Natural killer cell (primary cell): ENCODE data around the gene MACO1. TPM values are rescaled to one million over a fixed set of nuclear protein-coding genes. Genes with fewer than 3 reads are reported as not detected.

Source experiments
- ATAC-seq, 3 donors: fragments of 150-1000 bp in 2 of 3; fragments of 200-7000 bp in 1 of 3; cut with Tn5 transposase; 1 replicate in 1 of 3; 2 replicates in 2 of 3; pipeline ENCODE4 v1.10.0; 2021; ENCODE audit warnings: mild to moderate bottlenecking in 2 of 3, moderate library complexity in 2 of 3
- DNase-seq, 2 donors: peaks; one replicate each; pipeline versions ENCODE4 v3.0.0 to v3.0.0-alpha.2; 2013 to 2021; ENCODE audit warnings: mixed read lengths in 1 of 2
- H3K27ac ChIP-seq: one replicate; pipeline ENCODE4 v1.5.1; 2013; ENCODE audit warnings: mild to moderate bottlenecking, low read length
- H3K27me3 ChIP-seq: one replicate; pipeline ENCODE4 v1.6.1; 2013; ENCODE audit warnings: low read length; ENCODE audit not compliant: control insufficient read depth, insufficient read depth
- H3K36me3 ChIP-seq: one replicate; pipeline ENCODE4 v1.6.1; 2013; ENCODE audit warnings: low read length; ENCODE audit not compliant: control insufficient read depth, insufficient read depth
- H3K4me1 ChIP-seq: one replicate; pipeline ENCODE4 v1.6.1; 2013; ENCODE audit warnings: low read length; ENCODE audit not compliant: control insufficient read depth, insufficient read depth
- H3K4me3 ChIP-seq: one replicate; pipeline ENCODE4 v1.5.1; 2013; ENCODE audit warnings: low read length
- H3K9me3 ChIP-seq: one replicate; pipeline ENCODE4 v1.6.1; 2013; ENCODE audit warnings: low read length; ENCODE audit not compliant: control insufficient read depth, insufficient read depth
- H3K27ac Mint-ChIP-seq, 2 donors: one replicate each; pipeline ENCODE4 v1.8.0; 2022; ENCODE audit warnings: mild to moderate bottlenecking in 2 of 2, mixed read lengths in 2 of 2, moderate library complexity in 1 of 2
- H3K27me3 Mint-ChIP-seq, 2 donors: one replicate each; pipeline ENCODE4 v1.8.0; 2022; ENCODE audit warnings: low read depth in 2 of 2, mixed read lengths in 2 of 2
- H3K36me3 Mint-ChIP-seq: one replicate; pipeline ENCODE4 v1.8.0; 2022; ENCODE audit warnings: mixed read lengths
- H3K4me1 Mint-ChIP-seq, 2 donors: one replicate each; pipeline ENCODE4 v1.8.0; 2022; ENCODE audit warnings: mixed read lengths in 2 of 2
- H3K4me3 Mint-ChIP-seq: one replicate; pipeline ENCODE4 v1.8.0; 2022; ENCODE audit warnings: mild to moderate bottlenecking, moderate library complexity, mixed read lengths
- H3K9me3 Mint-ChIP-seq, 2 donors: one replicate each; pipeline ENCODE4 v1.8.0; 2022; ENCODE audit warnings: mixed read lengths in 2 of 2
- CTCF ChIP-seq: fragments of 200-600 bp; IDR thresholded peaks from one replicate; pipeline ENCODE4 v1.8.0; 2022; ENCODE audit warnings: antibody characterized with exemption
- WGBS: methylation state at CpG from one replicate; pipeline ENCODE4 v1.1.7; 2013; ENCODE audit warnings: missing lambda C conversion rate; ENCODE audit not compliant: insufficient coverage; 5-methylcytosine and 5-hydroxymethylcytosine counted together
- intact Hi-C: fragments of 100-400 bp; cut with micrococcal nuclease; formaldehyde crosslinking; loops from one replicate; pipeline ENCODE4 v1.14.2; 2022
- total RNA-seq, 4 donors: library from RNA; stranded (reverse); fragments of 120-200 nt in 1 of 4; gene quantifications; one replicate each; pipeline versions ENCODE4 v1.2.3 to v1.2.4, GENCODE V29; 2013 to 2022

Gene MACO1
- total RNA-seq, 3 donors from 2014 or later (not counting 1 experiment from before 2014, with no cell fraction given): 15.9 to 19.6 (median 16.9) TPM

GRCh38 chr1:25461849-25462248 lies 31.2 kb downstream of the MACO1 start:
- no CpG with 5 or more reads among the region's 2 CpGs for WGBS

GRCh38 chr1:25462732-25463131 lies 32.0 kb downstream of the MACO1 start:
- H3K36me3 Mint-ChIP-seq: peaks cover 14% of the 10 kb centered on the region
- no peaks in the 10 kb centered on the region for H3K9me3 ChIP-seq
- peaks cover 8% of the 10 kb centered on the region for H3K4me1 ChIP-seq
- H3K4me3 Mint-ChIP-seq: no peak overlapping the region
- DNase-seq: no peak
- no peak for TF ChIP-seq CTCF
- no peaks in the 10 kb centered on the region for H3K27me3 Mint-ChIP-seq
- no peak overlapping the region for H3K27ac ChIP-seq
- H3K4me1 Mint-ChIP-seq: peaks cover 14 to 19% of the 10 kb centered on the region in 2 donors
- intact Hi-C loops: no loop called here
- peaks cover 26% of the 10 kb centered on the region for H3K36me3 ChIP-seq
- ATAC-seq: no peak
- H3K27me3 ChIP-seq: no peaks in the 10 kb centered on the region
- 85% methylated on average over 4 of the region's 5 CpGs for WGBS
- no peaks in the 10 kb centered on the region for H3K9me3 Mint-ChIP-seq
- no peak overlapping the region for H3K4me3 ChIP-seq
- no peak overlapping the region for H3K27ac Mint-ChIP-seq

More at GRCh38 chr1:25461849-25462248, 31.2 kb downstream of the MACO1 start:
- Histone ChIP-seq H3K36me3 (peaks cover 30% of the 10 kb centered on the region), H3K27ac (no peak overlapping the region), H3K4me3 (no peak overlapping the region), H3K9me3 (no peaks in the 10 kb centered on the region), H3K4me1 (peaks cover 2% of the 10 kb centered on the region), H3K27me3 (no peaks in the 10 kb centered on the region)
- no peaks in the 10 kb centered on the region for H3K9me3 Mint-ChIP-seq
- H3K4me1 Mint-ChIP-seq: peaks cover 5 to 10% of the 10 kb centered on the region in 2 donors
- no peak overlapping the region for H3K27ac Mint-ChIP-seq
- DNase-seq (no peak), ATAC-seq (no peak)
- H3K4me3 Mint-ChIP-seq: no peak overlapping the region
- peaks cover 14% of the 10 kb centered on the region for H3K36me3 Mint-ChIP-seq
- TF ChIP-seq CTCF: no peak
- no peaks in the 10 kb centered on the region for H3K27me3 Mint-ChIP-seq
- intact Hi-C loops: no loop called here

GRCh38 chr1:25467193-25467592 lies 36.5 kb downstream of the MACO1 start:
- Mint-ChIP-seq H3K36me3 (no peaks in the 10 kb centered on the region), H3K4me3 (no peak overlapping the region), H3K9me3 (no peaks in the 10 kb centered on the region), H3K27ac (peak overlapping the region; percentile 49 to 70), H3K27me3 (no peaks in the 10 kb centered on the region), H3K4me1 (peaks cover 22 to 29% of the 10 kb centered on the region in 2 donors)
- H3K9me3 ChIP-seq: no peaks in the 10 kb centered on the region
- no peaks in the 10 kb centered on the region for H3K27me3 ChIP-seq
- no peak overlapping the region for H3K4me3 ChIP-seq
- peak in 2 of 3 donors; percentile 26 to 66 for ATAC-seq
- intact Hi-C loops: no loop called here
- TF ChIP-seq CTCF: no peak
- DNase-seq: peak in 1 of 2 donors; percentile 26
- no peak overlapping the region for H3K27ac ChIP-seq
- peaks cover 11% of the 10 kb centered on the region for H3K4me1 ChIP-seq
- H3K36me3 ChIP-seq: peaks cover 2% of the 10 kb centered on the region
- 28% methylated on average over 3 of the region's 4 CpGs for WGBS

- no peak for TF ChIP-seq CTCF
- peak overlapping the region; percentile 49 to 70 for H3K27ac Mint-ChIP-seq
- DNase-seq (no peak), ATAC-seq (peak in 1 of 3 donors; percentile 12)
- no peak overlapping the region for H3K4me3 ChIP-seq
- no peak overlapping the region for H3K27ac ChIP-seq
- H3K9me3 Mint-ChIP-seq: no peaks in the 10 kb centered on the region
- peaks cover 27 to 33% of the 10 kb centered on the region in 2 donors for H3K4me1 Mint-ChIP-seq
- H3K4me1 ChIP-seq: peaks cover 11% of the 10 kb centered on the region
- intact Hi-C loops: no loop called here
- H3K36me3 Mint-ChIP-seq: no peaks in the 10 kb centered on the region
- 75% methylated on average over 1 of the region's 1 CpG for WGBS
- H3K9me3 ChIP-seq: no peaks in the 10 kb centered on the region
- peaks cover 2% of the 10 kb centered on the region for H3K36me3 ChIP-seq
- no peak overlapping the region for H3K4me3 Mint-ChIP-seq
- H3K27me3 ChIP-seq: no peaks in the 10 kb centered on the region
- H3K27me3 Mint-ChIP-seq: no peaks in the 10 kb centered on the region
Measured at GRCh38 chr1:25467616-25468015, 36.9 kb downstream of the MACO1 start.
